GM12891 (cell line): ENCODE measurements around the gene TAF1L.
"Not testable (repeated sequence)": the region's sequence is repeated elsewhere in the genome, so short reads cannot be mapped to it uniquely, and the experiment has no call there.

Experiments
- DNase-seq: peaks from one replicate; pipeline ENCODE4 v3.0.0; 2011; ENCODE audit warnings: low spot score; ENCODE audit not compliant: insufficient read length
- FAIRE-seq: peaks from 2 replicates; lab custom pipeline; 2011; peaks lifted over from hg19 to GRCh38; lab: Jason Lieb, UNC
- PAX5 ChIP-seq: IDR thresholded peaks from 2 replicates; pipeline ENCODE4 v1.6.1; 2011; ENCODE audit warnings: low read length, moderate library complexity, mild to moderate bottlenecking; ENCODE audit not compliant: insufficient read depth, severe bottlenecking
- POLR2A ChIP-seq: IDR thresholded peaks from 2 replicates; pipeline ENCODE4 v1.6.1; 2011; ENCODE audit warnings: low read depth, low read length, control low read depth
- POLR2AphosphoS5 ChIP-seq: IDR thresholded peaks from 2 replicates; pipeline ENCODE4 v1.6.1; 2011; ENCODE audit warnings: low read depth, low read length, control low read depth
- POU2F2 ChIP-seq: IDR thresholded peaks from 2 replicates; pipeline ENCODE4 v1.6.1; 2011; ENCODE audit warnings: low read depth, mild to moderate bottlenecking, control low read depth, low read length, moderate library complexity
- SPI1 ChIP-seq: IDR thresholded peaks from 2 replicates; pipeline ENCODE4 v1.6.1; 2011; ENCODE audit warnings: low read depth, low read length, control low read depth
- TAF1 ChIP-seq: IDR thresholded peaks from 2 replicates; pipeline ENCODE4 v1.6.1; 2011; ENCODE audit warnings: low read depth, low read length, control low read depth

TAF1L gene

DNA sequence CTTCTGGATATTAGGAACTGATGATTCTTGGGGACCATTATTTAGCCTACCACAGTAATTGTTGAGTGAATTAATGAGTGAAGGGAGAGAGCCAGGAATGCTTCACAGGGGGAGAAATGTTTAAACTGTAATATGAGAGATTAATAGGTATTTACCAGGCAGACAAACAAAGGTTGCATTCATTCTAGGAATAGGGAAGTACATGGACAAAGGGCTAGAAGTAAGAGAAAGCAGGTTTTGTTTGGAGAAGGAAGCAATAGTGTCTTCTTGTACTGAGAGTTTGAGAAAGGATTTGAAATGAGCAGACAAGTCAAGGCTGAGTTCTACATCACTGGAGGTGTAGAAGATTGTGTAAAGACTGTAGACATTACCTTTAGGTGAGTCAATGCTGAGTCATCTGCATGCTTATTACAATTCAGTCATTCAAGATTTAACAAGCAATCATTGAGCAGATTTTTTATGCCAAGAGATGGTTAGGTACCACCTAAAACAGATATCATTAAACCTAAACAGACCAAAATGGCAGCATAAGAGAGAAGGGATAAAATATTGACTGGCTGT, 8.0 kb downstream of the TAF1L start:
- DNase-seq (no peak), FAIRE-seq (no peak)
- no peak for TF ChIP-seq POLR2A
- no peak for TF ChIP-seq PAX5
- no peak for TF ChIP-seq TAF1
- TF ChIP-seq SPI1 = no peak
- no peak for TF ChIP-seq POU2F2
- no peak for TF ChIP-seq POLR2AphosphoS5

DNA sequence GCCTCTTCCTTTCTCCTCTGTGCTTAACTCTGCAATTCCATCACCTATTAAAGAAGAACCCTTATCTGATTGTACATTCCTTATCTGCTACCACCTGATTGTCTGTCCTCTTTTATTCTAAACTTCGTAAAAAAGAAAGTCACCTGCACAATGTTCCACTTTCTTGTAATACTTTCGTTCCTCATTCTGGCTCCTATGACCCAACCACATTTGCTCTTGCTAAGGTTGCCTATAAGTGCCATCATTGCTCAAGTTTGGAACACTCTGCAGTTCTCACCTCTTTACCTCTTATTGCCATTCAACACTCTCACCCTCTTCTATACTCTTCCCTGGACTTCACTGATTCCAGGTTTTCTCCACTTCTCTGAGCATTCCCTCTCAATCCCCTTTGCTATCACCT, 10.1 kb downstream of the TAF1L start:
- DNase-seq (no peak), FAIRE-seq (no peak)
- TF ChIP-seq PAX5 (no peak), POLR2AphosphoS5 (no peak), POU2F2 (no peak), SPI1 (no peak), POLR2A (no peak), TAF1 (no peak)

DNA sequence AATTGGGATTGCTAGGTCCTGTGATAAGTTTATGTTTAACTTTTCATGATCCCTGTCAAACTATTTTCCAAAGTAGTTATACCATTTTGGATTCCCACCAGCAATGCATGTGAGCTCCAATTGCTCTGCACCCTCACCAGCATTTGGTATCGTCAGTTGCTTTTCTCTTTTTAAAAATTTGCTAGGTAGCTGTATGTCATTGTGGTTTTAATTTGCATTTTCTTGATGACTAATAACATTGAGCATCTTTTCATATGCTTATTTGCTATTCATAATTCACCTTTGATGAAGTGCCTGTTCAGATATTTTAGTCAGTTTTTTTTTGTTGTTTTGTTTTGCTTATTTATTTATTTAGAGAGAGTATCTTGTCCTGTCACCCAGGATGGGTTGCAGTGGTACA, 12.5 kb downstream of the TAF1L start:
- TF ChIP-seq POLR2A = no peak
- TF ChIP-seq POU2F2 = no peak
- no peak for TF ChIP-seq TAF1
- TF ChIP-seq PAX5 = no peak
- no peak for TF ChIP-seq POLR2AphosphoS5
- TF ChIP-seq SPI1 = no peak
- FAIRE-seq (no peak), DNase-seq (no peak)

DNA sequence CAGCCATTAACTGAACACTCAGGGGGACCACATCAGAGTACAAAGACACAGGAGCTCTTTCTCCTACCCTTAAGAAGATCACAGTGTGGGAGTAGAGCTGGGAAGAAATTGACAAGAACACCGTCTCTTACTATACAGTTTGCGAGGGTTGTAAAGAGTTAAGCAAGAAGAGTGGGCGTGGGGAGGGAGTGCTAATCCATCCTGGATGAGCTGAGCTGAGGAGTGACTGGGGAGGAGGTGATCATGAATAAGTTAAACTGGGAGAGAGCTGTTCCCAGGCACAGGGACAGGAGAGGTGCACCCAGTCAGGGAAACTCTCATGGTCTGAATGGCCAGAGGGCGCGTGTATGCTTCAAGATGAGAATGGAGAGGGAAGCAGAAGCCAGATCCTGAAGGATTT, 17.2 kb downstream of the TAF1L start:
- FAIRE-seq (no peak), DNase-seq (no peak)
- TF ChIP-seq SPI1 = no peak
- TF ChIP-seq POU2F2 = no peak
- TF ChIP-seq POLR2AphosphoS5 = no peak
- TF ChIP-seq PAX5 = no peak
- TF ChIP-seq TAF1 = no peak
- no peak for TF ChIP-seq POLR2A

DNA sequence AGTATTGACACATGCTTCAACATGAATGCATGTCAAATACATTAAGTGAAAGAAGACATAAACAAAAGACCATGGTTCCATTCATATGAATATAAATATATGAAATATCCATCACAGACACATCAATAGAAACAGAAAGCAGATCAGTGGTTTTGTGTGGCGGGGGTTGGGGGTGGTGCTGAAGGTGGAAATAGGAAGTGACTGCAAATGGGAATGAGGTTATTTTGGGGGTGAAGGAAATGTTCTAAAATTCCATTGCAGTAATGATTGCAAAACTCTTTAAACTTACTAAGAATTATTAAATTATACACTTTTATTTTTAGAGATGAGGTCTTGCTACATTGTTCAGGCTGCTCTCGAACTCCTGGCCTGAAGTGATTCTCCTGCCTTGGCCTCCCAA, 28.7 kb downstream of the TAF1L start:
- no peak for DNase-seq
- no peak for FAIRE-seq
- TF ChIP-seq SPI1 (no peak), PAX5 (no peak), POU2F2 (no peak), POLR2A (no peak), TAF1 (no peak), POLR2AphosphoS5 (no peak)

DNA sequence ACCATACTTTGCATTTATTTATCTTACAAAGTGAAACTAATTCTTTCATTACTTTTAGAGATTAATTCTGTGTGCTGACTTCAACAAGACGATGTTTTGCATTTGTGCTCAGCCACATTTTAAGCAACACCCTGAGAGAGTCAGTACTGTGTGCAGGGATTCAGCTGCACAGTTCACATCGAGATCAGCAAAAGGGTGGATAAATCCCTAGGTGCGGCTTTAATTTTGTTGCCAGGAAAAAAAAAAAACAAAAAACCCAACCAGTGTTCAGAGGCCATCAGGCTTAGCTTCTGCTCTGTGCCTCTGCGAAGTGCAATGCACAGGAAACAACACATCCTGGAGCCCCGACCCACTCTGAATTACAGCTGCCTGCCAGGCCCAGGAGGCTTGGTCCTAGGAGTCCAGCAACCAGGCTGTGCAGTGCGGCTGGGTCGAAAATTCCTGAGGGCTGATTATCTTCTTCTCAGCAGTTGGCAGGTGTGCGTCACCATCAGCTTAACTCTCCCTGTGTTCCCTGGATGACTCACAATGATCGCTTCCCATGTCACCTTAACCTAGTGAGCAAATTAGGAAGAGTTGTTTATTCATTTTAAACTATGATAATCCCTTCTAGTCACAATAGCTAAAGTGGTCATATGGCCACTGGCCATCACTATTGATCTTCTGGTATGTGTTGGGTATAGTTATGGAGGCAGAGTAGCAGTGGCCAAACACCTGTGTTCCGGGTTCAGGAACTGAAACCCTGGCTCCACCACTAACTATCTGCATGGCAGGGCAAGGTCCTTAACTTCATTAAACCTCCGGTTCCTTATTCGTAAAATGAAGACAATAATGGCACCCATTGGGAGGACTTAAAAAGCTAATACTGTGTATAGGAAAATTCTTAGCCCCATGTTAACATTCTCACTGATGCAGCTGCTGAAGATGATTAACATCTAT, 31.3 kb downstream of the TAF1L start:
- TF ChIP-seq SPI1 = peak; percentile 93
- TF ChIP-seq POLR2AphosphoS5 = no peak
- no peak for DNase-seq
- FAIRE-seq = peak; percentile 85

DNA sequence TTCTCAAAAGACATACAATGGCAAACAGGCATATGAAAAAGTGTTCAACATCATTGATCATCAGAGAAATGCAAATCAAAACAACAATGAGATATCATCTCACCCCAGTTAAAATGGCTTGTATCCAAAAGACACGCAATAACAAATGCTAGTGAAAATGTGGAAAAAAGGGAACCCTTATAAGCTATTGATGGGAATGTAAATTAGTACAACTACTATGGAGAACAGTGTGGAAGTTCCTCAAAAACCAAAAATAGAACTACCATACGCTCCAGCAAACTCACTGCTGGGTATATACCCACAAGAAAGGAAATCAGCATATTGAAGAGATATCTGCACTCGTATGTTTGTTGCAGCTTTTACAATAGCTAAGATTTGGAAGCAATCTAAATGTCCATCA, 36.4 kb downstream of the TAF1L start:
- FAIRE-seq, DNase-seq: not testable (repeated sequence)

DNA sequence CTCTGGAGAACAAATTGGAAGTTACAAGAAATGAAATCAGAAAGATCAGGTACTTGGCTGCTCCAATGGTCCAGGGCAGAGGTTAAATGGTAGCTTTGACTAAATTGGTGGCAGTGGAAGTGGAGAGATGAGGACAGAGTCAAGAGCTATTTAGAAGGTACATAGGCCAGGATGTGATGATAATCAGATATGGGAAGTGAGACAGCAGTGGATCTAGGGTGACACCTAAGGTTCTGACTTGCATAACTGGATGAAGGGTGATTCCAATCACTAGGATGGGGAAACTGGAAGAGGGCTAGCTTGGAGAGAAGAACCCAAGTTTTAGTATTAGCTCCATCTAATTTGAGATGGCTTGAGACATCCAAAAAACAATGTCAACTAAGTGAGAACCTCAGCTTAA, 38.5 kb downstream of the TAF1L start:
- no peak for TF ChIP-seq POU2F2
- TF ChIP-seq POLR2AphosphoS5 = no peak
- no peak for TF ChIP-seq TAF1
- TF ChIP-seq POLR2A = no peak
- no peak for TF ChIP-seq PAX5
- TF ChIP-seq SPI1 = no peak
- DNase-seq = no peak

DNA sequence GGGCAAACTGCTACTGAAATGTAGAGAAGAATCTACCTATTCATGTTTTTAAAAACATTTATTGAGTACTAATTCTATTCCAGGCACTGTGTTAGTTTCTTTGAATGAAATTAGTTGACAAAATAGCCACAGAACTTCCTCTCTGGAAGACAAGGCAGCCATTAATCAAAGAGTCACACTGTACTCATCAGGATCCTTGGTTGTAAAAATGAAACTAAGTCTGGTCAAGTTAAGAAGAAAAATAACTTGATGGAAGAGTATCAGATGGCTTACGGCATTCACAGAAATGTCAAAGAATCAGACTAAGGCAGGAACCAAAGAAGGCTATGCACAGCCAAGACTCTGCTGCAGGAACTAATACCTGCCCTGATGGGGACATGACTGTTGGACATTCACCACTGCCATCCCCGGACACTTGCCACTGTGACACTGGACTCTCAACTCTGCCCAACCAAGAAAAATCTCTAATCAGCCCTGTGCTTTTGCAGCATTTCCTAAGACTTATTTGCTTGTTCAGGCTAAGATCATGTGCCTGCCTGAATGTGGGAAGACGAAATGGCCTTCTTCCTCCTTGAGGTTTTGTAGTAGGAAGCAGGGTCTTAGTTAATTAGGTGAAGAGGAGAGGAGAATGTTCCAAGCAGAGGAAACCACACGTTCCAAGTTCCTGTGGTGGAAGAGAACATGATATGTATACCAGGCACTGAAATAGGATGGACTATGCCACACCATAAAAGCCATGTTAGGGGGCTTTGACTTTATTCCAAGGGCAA, 39.2 kb downstream of the TAF1L start:
- no peak for FAIRE-seq
- TF ChIP-seq POLR2A = no peak
- no peak for TF ChIP-seq PAX5
- no peak for TF ChIP-seq TAF1
- no peak for TF ChIP-seq POLR2AphosphoS5
- TF ChIP-seq POU2F2 = no peak
- TF ChIP-seq SPI1 = no peak

More for the DNA sequence above, 38.5 kb downstream of the TAF1L start:
- FAIRE-seq = peak; percentile 38

DNA sequence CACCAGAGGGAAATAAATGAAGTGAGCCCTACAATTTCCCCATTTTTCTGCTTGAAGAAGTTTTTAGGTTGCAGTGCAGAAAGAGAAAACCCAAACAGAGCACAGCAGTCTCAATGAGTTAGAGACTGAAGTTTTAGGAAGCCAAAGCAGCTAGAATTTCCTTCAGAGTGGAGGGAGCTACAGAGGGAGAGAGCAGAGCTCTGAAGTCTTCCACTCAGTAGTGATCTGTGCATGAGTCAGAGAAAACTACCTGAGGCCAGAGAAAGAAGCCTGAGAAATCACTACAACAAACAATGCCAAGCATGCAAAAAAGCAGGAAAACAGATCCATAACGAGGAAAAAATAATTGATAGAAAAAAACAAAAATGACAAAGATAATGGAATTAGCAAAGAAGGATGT, 44.6 kb downstream of the TAF1L start:
- FAIRE-seq = no peak
- TF ChIP-seq TAF1 (no peak), POLR2AphosphoS5 (no peak), PAX5 (no peak), POLR2A (no peak), POU2F2 (no peak), SPI1 (no peak)
- DNase-seq = no peak

More for the DNA sequence above, 39.2 kb downstream of the TAF1L start:
- DNase-seq = no peak
